HL-60 (cell line): ENCODE measurements around the gene WSCD1.

Experiments used
- CTCF ChIP-seq: IDR thresholded peaks from one replicate; pipeline ENCODE4 v1.5.1; 2011; ENCODE audit warnings: low read length, control low read depth, inconsistent platforms; ENCODE audit not compliant: insufficient read depth
- GABPA ChIP-seq: IDR thresholded peaks from 2 replicates; pipeline ENCODE4 v1.6.1; 2012; ENCODE audit warnings: low read depth
- POLR2AphosphoS5 ChIP-seq: IDR thresholded peaks from 2 replicates; pipeline ENCODE4 v1.6.1; 2012; ENCODE audit warnings: low read depth
- REST ChIP-seq: IDR thresholded peaks from 2 replicates; pipeline ENCODE4 v1.6.1; 2012; ENCODE audit warnings: low read depth; ENCODE audit not compliant: insufficient replicate concordance

- TF ChIP-seq POLR2AphosphoS5 = no peak
- no peak for TF ChIP-seq CTCF
- no peak for TF ChIP-seq GABPA
- no peak for TF ChIP-seq REST
Observed at GRCh38 chr17:6065351-6065750, 4.8 kb upstream of the WSCD1 start.
